Suprapubic skin (tissue), 3 donors: ENCODE measurements around the gene OR6Y1.

ENCODE experiments used
- CTCF ChIP-seq, 2 donors: fragments of 200-600 bp in 1 of 2; fragments of 450-650 bp in 1 of 2; sonication (generic) in 1 of 2; IDR thresholded peaks; one replicate each; pipeline ENCODE4 v1.5.1; 2016 to 2019; ENCODE audit warnings: antibody characterized with exemption in 2 of 2, mild to moderate bottlenecking in 1 of 2, moderate library complexity in 1 of 2
- EP300 ChIP-seq: sonication (generic); formaldehyde crosslinking; IDR thresholded peaks from one replicate; pipeline ENCODE4 v1.6.1; 2017; ENCODE audit warnings: antibody characterized with exemption
- POLR2A ChIP-seq, 2 donors: fragments of 450-650 bp; IDR thresholded peaks; one replicate each; pipeline ENCODE4 v1.6.1; 2017; ENCODE audit warnings: antibody characterized with exemption in 2 of 2, mild to moderate bottlenecking in 2 of 2, moderate library complexity in 2 of 2

GRCh38 chr1:158570480-158570879 lies 16.3 kb upstream of the OR6Y1 start, which contains the start of gene OR6P1:
- TF ChIP-seq CTCF (IDR thresholded peaks at IDR 0.05) (no peak), EP300 (no peak), POLR2A (IDR thresholded peaks at IDR 0.05) (no peak)
